Prostate gland (tissue), 2 donors: ENCODE data around the gene MED22.
"Not testable (repeated sequence)": the region's sequence is repeated elsewhere in the genome, so short reads cannot be mapped to it uniquely, and the experiment has no call there.

Experiments
- POLR2A ChIP-seq: fragments of 450-650 bp; IDR thresholded peaks from one replicate; pipeline ENCODE4 v1.6.1; 2016; ENCODE audit warnings: antibody characterized with exemption, mild to moderate bottlenecking
- POLR2AphosphoS5 ChIP-seq: sonication (generic); formaldehyde crosslinking; IDR thresholded peaks from one replicate; pipeline ENCODE4 v1.6.1; 2017; ENCODE audit warnings: antibody characterized with exemption
- TF ChIP-seq, protein P1 (sequence below), 4 experiments: fragments of 200-600 bp in 2 of 4; fragments of 450-650 bp in 2 of 4; sonication (generic) in 2 of 4; IDR thresholded peaks; 1 replicate in 3 of 4; 2 replicates in 1 of 4; pipeline ENCODE4 v1.5.1; 2016 to 2019; ENCODE audit warnings: antibody characterized with exemption in 4 of 4, mild to moderate bottlenecking in 2 of 4, moderate library complexity in 2 of 4

- not testable (repeated sequence) for TF ChIP-seq POLR2AphosphoS5, POLR2A
- TF ChIP-seq, protein P1, sequence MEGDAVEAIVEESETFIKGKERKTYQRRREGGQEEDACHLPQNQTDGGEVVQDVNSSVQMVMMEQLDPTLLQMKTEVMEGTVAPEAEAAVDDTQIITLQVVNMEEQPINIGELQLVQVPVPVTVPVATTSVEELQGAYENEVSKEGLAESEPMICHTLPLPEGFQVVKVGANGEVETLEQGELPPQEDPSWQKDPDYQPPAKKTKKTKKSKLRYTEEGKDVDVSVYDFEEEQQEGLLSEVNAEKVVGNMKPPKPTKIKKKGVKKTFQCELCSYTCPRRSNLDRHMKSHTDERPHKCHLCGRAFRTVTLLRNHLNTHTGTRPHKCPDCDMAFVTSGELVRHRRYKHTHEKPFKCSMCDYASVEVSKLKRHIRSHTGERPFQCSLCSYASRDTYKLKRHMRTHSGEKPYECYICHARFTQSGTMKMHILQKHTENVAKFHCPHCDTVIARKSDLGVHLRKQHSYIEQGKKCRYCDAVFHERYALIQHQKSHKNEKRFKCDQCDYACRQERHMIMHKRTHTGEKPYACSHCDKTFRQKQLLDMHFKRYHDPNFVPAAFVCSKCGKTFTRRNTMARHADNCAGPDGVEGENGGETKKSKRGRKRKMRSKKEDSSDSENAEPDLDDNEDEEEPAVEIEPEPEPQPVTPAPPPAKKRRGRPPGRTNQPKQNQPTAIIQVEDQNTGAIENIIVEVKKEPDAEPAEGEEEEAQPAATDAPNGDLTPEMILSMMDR (IDR thresholded peaks at IDR 0.05), result not testable (repeated sequence)
Measured at GRCh38 chr9:133327021-133327420, 20.9 kb downstream of the MED22 start.
